ENCODE data around the gene WDR1. TPM values are rescaled to one million over a fixed set of nuclear protein-coding genes. Genes with fewer than 3 reads are reported as not detected.
A peak's percentile ranks its signal among the peaks of the same experiment; 100 is the strongest.

The WDR1 gene
- total RNA-seq, 2 donors from 2014 or later, result 222 to 345 TPM

DNA sequence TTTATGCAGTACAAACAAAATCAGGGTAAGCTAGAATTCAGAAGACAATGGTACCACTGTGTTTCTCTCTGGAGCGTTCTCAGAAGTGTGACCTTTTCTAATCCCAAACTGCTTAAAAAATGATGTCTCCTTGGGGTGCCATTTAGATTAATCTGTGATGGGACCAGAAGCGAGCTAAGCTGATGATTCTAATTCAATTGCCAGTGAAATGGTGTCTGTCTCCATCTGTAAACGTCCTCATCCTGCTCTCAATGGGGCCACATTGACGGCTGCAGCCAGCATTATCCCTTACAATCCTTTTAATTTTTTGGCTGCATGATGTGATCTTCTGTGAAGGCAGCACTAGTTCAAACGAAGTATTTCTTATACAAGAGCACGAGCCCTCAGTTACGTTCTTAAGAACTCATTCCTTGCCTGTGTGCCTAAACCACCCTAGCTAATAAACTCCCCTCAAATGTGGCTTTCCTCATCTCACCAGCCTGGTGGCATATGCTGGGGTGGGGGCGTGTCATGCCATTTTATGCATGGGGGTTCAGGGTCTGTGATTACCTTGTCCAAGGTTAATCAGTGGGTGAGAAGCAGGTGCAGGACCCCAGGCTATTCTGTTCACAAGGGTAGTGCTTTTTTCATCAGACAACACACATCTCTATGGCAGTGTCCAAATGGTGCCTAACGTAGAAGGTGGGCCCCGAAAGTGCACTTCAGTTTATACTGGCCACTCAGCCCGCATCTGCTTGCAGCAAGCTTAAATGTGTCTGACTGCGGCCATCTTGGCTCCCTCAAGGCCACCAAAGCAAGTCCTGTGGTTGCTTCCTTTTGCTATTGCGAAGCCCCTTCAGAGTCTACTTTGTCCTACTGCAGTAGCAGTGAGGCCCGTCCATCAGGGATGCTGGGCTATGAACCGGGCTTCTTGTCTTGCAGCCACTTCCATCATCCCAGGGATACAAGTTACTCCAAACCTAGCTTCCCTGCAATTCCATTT lies 49.6 kb downstream of the WDR1 start:
- H3K4me1 Mint-ChIP-seq, result peaks cover 27% of the 10 kb centered on the region
- no peak overlapping the region for H3K9ac ChIP-seq (ENCODE audit: extremely low read depth, low read length, poor library complexity, severe bottlenecking)
- no peak overlapping the region for H3K4me3 ChIP-seq (ENCODE audit: low read length)
- no peak overlapping the region for H3K27ac ChIP-seq (ENCODE audit: low read depth, low read length)
- no peak overlapping the region for H3K27ac Mint-ChIP-seq
- H3K36me3 ChIP-seq (ENCODE audit: control insufficient read depth, insufficient read depth, low read length), result peaks cover 42% of the 10 kb centered on the region
- no peaks in the 10 kb centered on the region for H3K27me3 ChIP-seq (ENCODE audit: control insufficient read depth, insufficient read depth, low read length, poor library complexity, severe bottlenecking)
- DNase-seq, result peak; percentile 33
- H3K27me3 Mint-ChIP-seq (ENCODE audit: insufficient read depth), result no peaks in the 10 kb centered on the region
- TF ChIP-seq, protein P1, sequence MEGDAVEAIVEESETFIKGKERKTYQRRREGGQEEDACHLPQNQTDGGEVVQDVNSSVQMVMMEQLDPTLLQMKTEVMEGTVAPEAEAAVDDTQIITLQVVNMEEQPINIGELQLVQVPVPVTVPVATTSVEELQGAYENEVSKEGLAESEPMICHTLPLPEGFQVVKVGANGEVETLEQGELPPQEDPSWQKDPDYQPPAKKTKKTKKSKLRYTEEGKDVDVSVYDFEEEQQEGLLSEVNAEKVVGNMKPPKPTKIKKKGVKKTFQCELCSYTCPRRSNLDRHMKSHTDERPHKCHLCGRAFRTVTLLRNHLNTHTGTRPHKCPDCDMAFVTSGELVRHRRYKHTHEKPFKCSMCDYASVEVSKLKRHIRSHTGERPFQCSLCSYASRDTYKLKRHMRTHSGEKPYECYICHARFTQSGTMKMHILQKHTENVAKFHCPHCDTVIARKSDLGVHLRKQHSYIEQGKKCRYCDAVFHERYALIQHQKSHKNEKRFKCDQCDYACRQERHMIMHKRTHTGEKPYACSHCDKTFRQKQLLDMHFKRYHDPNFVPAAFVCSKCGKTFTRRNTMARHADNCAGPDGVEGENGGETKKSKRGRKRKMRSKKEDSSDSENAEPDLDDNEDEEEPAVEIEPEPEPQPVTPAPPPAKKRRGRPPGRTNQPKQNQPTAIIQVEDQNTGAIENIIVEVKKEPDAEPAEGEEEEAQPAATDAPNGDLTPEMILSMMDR (conservative IDR thresholded peaks at IDR 0.05), result no peak
- H3K9me3 ChIP-seq (ENCODE audit: control insufficient read depth, low read length), result no peaks in the 10 kb centered on the region
- no peak overlapping the region for H3K4me3 Mint-ChIP-seq
- no peaks in the 10 kb centered on the region for H3K9me3 Mint-ChIP-seq
- 93 to 94% methylated on average over 13 to 15 of the region's 15 CpGs for WGBS, 2 experiments (ENCODE audit: insufficient coverage in 1 of 2, insufficient read length in 1 of 2)
- peaks cover 18% of the 10 kb centered on the region for H3K4me1 ChIP-seq (ENCODE audit: control insufficient read depth, insufficient read depth, low read length)
- H3K36me3 Mint-ChIP-seq (ENCODE audit: low read depth), result peaks cover 5% of the 10 kb centered on the region

DNA sequence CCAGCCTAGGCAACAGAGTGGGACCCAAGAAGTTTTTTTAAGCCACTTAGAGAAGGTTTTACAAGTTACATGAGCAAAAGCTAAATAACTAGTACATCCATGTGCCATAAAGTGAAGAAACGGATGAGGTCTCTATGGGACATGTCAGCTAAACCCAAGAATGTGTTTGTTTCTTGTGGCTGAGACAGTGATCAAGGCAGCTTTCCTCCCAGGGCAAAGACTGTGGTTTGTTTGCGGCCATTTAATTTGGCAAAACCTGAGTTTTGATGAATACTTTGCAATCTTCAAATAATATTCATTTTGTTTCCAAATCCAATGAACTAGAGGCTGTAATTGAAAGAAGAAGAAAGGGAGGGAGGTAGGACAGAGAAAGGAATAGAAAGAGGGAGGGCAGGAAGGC lies 50.4 kb downstream of the WDR1 start:
- Mint-ChIP-seq H3K27ac (no peak overlapping the region), H3K9me3 (no peaks in the 10 kb centered on the region), H3K4me1 (peaks cover 27% of the 10 kb centered on the region), H3K27me3 (ENCODE audit: insufficient read depth) (no peaks in the 10 kb centered on the region), H3K4me3 (no peak overlapping the region), H3K36me3 (ENCODE audit: low read depth) (peaks cover 3% of the 10 kb centered on the region)
- Histone ChIP-seq H3K9ac (ENCODE audit: extremely low read depth, low read length, poor library complexity, severe bottlenecking) (no peak overlapping the region), H3K4me1 (ENCODE audit: control insufficient read depth, insufficient read depth, low read length) (peaks cover 18% of the 10 kb centered on the region), H3K27me3 (ENCODE audit: control insufficient read depth, insufficient read depth, low read length, poor library complexity, severe bottlenecking) (no peaks in the 10 kb centered on the region), H3K27ac (ENCODE audit: low read depth, low read length) (no peak overlapping the region), H3K4me3 (ENCODE audit: low read length) (no peak overlapping the region), H3K36me3 (ENCODE audit: control insufficient read depth, insufficient read depth, low read length) (peaks cover 41% of the 10 kb centered on the region), H3K9me3 (ENCODE audit: control insufficient read depth, low read length) (no peaks in the 10 kb centered on the region)
- WGBS, 2 experiments (ENCODE audit: insufficient coverage in 1 of 2, insufficient read length in 1 of 2), result 83 to 84% methylated on average over 1 to 2 of the region's 2 CpGs
- DNase-seq, result no peak
- TF ChIP-seq, protein P1 (conservative IDR thresholded peaks at IDR 0.05), result no peak

- H3K4me3 ChIP-seq (ENCODE audit: low read length), result peak overlapping the region; percentile 11
- no peak overlapping the region for H3K27ac Mint-ChIP-seq
- H3K27me3 ChIP-seq (ENCODE audit: control insufficient read depth, insufficient read depth, low read length, poor library complexity, severe bottlenecking), result no peaks in the 10 kb centered on the region
- peak; percentile 94 for DNase-seq
- WGBS, 2 experiments (ENCODE audit: insufficient coverage in 1 of 2, insufficient read length in 1 of 2), result 37 to 38% methylated on average over 7 to 9 of the region's 9 CpGs
- H3K4me1 Mint-ChIP-seq, result peaks cover 23% of the 10 kb centered on the region
- H3K27me3 Mint-ChIP-seq (ENCODE audit: insufficient read depth), result no peaks in the 10 kb centered on the region
- no peak overlapping the region for H3K9ac ChIP-seq (ENCODE audit: extremely low read depth, low read length, poor library complexity, severe bottlenecking)
- peaks cover 35% of the 10 kb centered on the region for H3K36me3 ChIP-seq (ENCODE audit: control insufficient read depth, insufficient read depth, low read length)
- no peak overlapping the region for H3K27ac ChIP-seq (ENCODE audit: low read depth, low read length)
- peak overlapping the region; percentile 18 for H3K4me3 Mint-ChIP-seq
- TF ChIP-seq, protein P1 (conservative IDR thresholded peaks at IDR 0.05), result peak; percentile 71
- no peaks in the 10 kb centered on the region for H3K36me3 Mint-ChIP-seq (ENCODE audit: low read depth)
- H3K9me3 Mint-ChIP-seq, result peaks cover 4% of the 10 kb centered on the region
- H3K9me3 ChIP-seq (ENCODE audit: control insufficient read depth, low read length), result peaks cover 8% of the 10 kb centered on the region
- H3K4me1 ChIP-seq (ENCODE audit: control insufficient read depth, insufficient read depth, low read length), result peaks cover 18% of the 10 kb centered on the region
Measured at GRCh38 chr4:10063544-10064300, 52.9 kb downstream of the WDR1 start.
